GM20000 (cell line): ENCODE measurements around the gene LEKR1.

ENCODE experiments used
- DNase-seq: peaks from one replicate; pipeline ENCODE4 v3.0.0; 2012; ENCODE audit warnings: low spot score
- TF ChIP-seq, protein P1 (sequence below): IDR thresholded peaks from 2 replicates; pipeline ENCODE4 v1.5.1; 2012; ENCODE audit warnings: mild to moderate bottlenecking, control low read depth; ENCODE audit errors: extremely low read depth, missing control alignments

The LEKR1 gene

DNA sequence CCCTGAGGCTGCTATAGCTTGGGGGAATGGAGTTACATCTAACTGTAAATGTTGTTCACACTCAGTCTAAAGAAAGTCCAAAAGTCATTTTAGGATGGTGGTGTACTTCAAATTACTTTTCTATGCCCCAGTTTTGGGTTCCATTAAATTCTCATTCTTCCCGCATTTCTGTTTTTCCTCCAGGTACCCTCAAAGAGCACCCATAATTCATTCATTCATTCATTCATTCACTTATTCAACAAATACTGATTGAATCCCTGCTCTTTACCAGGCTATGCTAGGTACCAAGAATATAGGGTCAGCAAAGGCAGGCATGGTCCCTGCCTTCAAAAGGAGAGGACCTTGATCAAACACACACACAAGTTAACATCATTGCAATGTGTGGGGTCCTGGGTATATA lies 257.7 kb downstream of the LEKR1 start:
- TF ChIP-seq, protein P1, sequence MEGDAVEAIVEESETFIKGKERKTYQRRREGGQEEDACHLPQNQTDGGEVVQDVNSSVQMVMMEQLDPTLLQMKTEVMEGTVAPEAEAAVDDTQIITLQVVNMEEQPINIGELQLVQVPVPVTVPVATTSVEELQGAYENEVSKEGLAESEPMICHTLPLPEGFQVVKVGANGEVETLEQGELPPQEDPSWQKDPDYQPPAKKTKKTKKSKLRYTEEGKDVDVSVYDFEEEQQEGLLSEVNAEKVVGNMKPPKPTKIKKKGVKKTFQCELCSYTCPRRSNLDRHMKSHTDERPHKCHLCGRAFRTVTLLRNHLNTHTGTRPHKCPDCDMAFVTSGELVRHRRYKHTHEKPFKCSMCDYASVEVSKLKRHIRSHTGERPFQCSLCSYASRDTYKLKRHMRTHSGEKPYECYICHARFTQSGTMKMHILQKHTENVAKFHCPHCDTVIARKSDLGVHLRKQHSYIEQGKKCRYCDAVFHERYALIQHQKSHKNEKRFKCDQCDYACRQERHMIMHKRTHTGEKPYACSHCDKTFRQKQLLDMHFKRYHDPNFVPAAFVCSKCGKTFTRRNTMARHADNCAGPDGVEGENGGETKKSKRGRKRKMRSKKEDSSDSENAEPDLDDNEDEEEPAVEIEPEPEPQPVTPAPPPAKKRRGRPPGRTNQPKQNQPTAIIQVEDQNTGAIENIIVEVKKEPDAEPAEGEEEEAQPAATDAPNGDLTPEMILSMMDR, result no peak
- no peak for DNase-seq

DNA sequence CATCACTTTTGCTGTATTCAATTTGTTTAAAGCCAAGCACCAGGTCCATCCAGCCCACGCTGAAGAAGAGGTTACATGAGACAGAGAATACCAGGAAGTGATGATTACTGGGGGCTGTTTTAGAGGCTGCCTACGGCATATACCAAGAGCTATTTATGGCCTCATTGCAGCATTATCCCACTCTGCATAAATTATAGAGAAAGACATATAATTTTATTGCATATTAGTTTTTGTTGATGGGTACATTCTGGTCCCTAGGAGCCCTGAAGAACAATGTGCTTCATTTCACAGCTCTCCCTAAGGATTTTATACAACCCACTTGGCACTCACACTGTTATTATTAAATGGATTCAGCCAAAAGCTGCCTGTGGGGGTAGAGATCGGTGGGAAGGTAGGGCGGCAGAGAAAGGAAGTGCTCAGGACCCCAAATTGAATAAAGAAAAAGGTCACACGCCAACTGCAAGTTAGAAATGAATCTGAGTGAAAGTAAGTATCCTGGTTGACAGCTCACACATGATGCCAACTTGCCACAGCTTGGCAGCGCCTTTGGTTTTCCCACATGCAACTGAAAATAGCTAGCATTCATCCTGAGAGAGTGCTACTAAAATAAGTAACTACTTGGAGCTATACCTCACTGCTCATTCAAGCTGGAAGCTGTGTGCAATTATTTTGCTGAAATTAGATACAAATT lies 260.1 kb downstream of the LEKR1 start:
- no peak for DNase-seq
- TF ChIP-seq, protein P1, result no peak

DNA sequence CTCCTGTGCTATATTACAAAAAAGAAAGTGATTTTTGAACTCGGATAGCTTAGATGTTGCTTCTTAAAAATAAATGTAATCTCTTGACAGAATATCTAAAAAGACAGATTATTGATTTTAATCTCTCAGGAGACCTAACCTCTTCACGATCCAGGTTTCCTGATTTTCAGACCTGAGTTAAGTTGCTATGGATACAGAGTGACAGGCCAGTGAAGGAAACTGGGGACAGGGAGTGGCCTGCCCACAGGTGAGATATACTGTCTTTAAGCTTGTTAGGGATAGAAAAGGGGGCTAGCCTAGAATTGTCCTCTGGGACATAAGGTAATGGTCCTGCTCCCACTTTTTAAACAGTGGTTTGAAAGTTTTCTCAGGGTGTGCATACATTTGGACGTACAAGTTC lies 260.6 kb downstream of the LEKR1 start:
- TF ChIP-seq, protein P1, result no peak
- no peak for DNase-seq

DNA sequence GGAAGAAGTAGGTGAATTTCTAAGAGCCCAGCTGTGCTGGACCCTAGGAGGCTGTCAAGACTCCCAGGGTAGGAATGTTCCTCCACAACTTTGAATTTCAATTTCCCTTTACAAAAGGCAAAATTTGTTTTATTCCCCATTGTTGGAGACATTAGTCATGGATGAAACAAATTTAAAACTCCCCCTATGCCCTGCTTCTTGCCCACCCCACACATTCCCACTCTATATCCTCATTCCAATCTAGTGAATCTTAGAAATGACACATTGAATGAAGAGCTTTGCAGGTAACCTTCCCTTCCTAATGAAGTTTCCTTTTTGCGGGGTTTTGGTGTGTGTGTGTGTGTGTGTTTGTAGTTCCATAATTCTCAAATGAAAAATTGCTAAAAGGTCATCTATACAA lies 261.2 kb downstream of the LEKR1 start:
- DNase-seq, result no peak
- TF ChIP-seq, protein P1, result no peak

DNA sequence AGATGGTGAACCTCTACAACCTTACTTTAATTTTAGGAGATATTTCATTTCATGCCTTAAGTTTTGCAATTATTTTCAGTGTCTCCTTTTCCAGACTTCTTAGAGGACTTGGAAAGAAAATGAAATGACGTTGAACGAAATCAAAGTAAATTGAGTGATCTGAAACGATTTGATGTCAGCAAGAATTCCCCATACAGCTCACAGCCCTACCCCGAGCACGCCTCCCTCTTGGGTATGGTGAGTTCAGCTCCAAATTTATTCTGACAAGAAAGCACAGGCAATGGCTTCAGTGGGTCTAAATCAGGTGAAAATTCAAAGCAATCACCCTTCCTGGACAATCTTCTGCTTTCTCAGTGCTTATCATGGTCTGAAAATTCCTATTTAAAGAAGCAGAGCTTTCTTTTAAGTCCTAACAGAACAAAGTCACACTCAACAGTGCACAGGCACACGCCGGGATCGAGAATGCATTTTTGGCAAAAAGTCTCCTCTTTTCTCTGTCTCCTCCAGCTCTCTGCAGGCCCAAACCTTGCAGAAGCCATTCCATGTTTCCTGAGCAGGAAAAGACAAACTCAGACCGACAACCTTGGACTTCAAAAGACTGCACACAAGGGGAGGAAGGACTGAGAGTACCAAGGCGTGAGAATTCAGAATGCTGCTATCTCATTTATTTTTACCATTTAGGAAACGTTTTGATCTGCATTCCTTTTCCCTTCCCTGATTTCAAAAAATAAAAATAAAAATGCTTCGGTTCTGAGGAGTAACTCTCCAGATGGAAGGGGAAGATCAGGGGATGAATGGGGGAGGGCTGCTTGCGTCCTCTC lies 261.8 kb downstream of the LEKR1 start:
- no peak for DNase-seq
- TF ChIP-seq, protein P1, result no peak

DNA sequence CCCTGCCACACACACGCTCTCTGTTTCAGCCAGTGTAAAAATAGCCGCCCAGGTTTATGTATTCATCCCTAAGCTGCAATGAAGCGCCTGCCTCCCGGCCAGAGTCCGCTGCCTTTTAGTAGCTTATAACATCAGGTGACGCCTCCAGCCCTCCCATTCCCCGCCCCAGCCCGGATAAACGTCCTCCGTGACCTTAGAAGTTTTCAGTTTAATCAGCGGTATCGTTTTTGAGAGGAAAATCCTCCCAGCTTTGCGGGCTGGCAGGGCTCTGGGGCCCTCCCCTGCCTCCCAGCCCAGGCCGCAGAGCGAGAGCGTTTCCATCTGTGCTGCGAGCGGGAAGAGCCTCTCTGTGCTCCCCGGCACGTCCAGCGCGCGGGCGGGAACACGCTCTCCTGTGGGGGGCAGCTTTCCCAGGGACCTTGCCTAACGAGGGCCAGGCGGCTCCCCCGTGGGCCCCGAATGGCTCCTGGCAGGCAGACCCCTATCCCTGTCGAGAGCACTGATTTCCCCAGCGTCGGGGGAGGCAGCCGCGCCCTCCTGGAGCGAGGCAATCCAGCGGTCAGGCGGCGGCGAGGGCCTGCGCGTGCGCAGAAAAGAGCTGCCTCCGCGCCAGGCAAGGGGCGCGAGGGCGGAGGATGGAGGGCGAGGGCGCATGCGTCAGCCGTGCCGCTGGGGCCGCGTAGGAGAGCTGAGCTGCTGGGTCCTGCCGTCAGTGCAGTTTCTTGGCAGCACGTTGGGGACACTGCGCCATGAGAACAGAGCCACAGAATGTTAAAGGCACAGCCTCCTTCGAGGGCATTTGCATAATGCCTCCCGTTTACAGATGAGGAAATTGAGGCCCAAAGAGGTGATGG lies 262.7 kb downstream of the LEKR1 start:
- TF ChIP-seq, protein P1, result no peak
- DNase-seq, result peak; percentile 93
